ENCODE measurements around the gene STRIP2.

STRIP2 gene

GRCh38 chr7:129535896-129536295 lies 101.7 kb downstream of the STRIP2 start:
- ChIA-PET CTCF (no interaction called here), POLR2A (no interaction called here)
- no peak for DNase-seq (ENCODE audit: extremely low spot score)
- no peak for TF ChIP-seq LEF1 (IDR thresholded peaks at IDR 0.05; ENCODE audit: borderline replicate concordance)
- no peak for TF ChIP-seq TARDBP (IDR thresholded peaks at IDR 0.05)
- TF ChIP-seq HDGF (IDR thresholded peaks at IDR 0.05; ENCODE audit: borderline replicate concordance): no peak
- TF ChIP-seq L3MBTL2 (conservative IDR thresholded peaks at IDR 0.05): no peak
- no peak for TF ChIP-seq FOXA1 (IDR thresholded peaks at IDR 0.05)
- no peak for TF ChIP-seq BHLHE40 (IDR thresholded peaks at IDR 0.05; ENCODE audit: borderline replicate concordance)
- no peak for TF ChIP-seq CTBP1 (IDR thresholded peaks at IDR 0.05; ENCODE audit: borderline replicate concordance)
- TF ChIP-seq PKNOX1 (IDR thresholded peaks at IDR 0.05): no peak
- TF ChIP-seq SP1 (IDR thresholded peaks at IDR 0.05): no peak
- no peak for TF ChIP-seq NFRKB (IDR thresholded peaks at IDR 0.05)
- no peak for TF ChIP-seq ZNF384 (IDR thresholded peaks at IDR 0.05)
- no peak for TF ChIP-seq FOXK2 (IDR thresholded peaks at IDR 0.05)
- no peak for TF ChIP-seq SUZ12 (IDR thresholded peaks at IDR 0.05)
- no peak for TF ChIP-seq ARNT (IDR thresholded peaks at IDR 0.05)
- TF ChIP-seq ELF4 (IDR thresholded peaks at IDR 0.05): no peak
- no peak for TF ChIP-seq FOXM1 (IDR thresholded peaks at IDR 0.05; ENCODE audit: borderline replicate concordance)

- no peak for DNase-seq (ENCODE audit: extremely low spot score)
- TF ChIP-seq NFRKB (IDR thresholded peaks at IDR 0.05): no peak
- TF ChIP-seq CTBP1 (IDR thresholded peaks at IDR 0.05; ENCODE audit: borderline replicate concordance): no peak
- TF ChIP-seq ELF4 (IDR thresholded peaks at IDR 0.05): no peak
- no peak for TF ChIP-seq HDGF (IDR thresholded peaks at IDR 0.05; ENCODE audit: borderline replicate concordance)
- no peak for TF ChIP-seq PKNOX1 (IDR thresholded peaks at IDR 0.05)
- TF ChIP-seq SUZ12 (IDR thresholded peaks at IDR 0.05): no peak
- TF ChIP-seq FOXM1 (IDR thresholded peaks at IDR 0.05; ENCODE audit: borderline replicate concordance): no peak
- TF ChIP-seq ZNF384 (IDR thresholded peaks at IDR 0.05): no peak
- no peak for TF ChIP-seq LEF1 (IDR thresholded peaks at IDR 0.05; ENCODE audit: borderline replicate concordance)
- no peak for TF ChIP-seq FOXK2 (IDR thresholded peaks at IDR 0.05)
- TF ChIP-seq L3MBTL2 (conservative IDR thresholded peaks at IDR 0.05): no peak
- TF ChIP-seq ARNT (IDR thresholded peaks at IDR 0.05): no peak
- ChIA-PET POLR2A (no interaction called here), CTCF (no interaction called here)
Observed at GRCh38 chr7:129536323-129536722, 102.1 kb downstream of the STRIP2 start.

Measured in HEK293T (cell line).